Right cardiac atrium (tissue), 5 donors: ENCODE data around the gene BLOC1S3. TPM values are rescaled to one million over a fixed set of nuclear protein-coding genes. Genes with fewer than 3 reads are reported as not detected.
"Not testable (repeated sequence)": the region's sequence is repeated elsewhere in the genome, so short reads cannot be mapped to it uniquely, and the experiment has no call there.

Source experiments
- ATAC-seq, 2 donors: fragments of 200-7000 bp; cut with Tn5 transposase; one replicate each; pipeline versions ENCODE4 v1.8.0 to v1.9.1; 2020; ENCODE audit warnings: moderate library complexity in 2 of 2, mild to moderate bottlenecking in 1 of 2
- DNase-seq, 3 donors: peaks; one replicate each; pipeline ENCODE4 v3.0.0-alpha.2; 2020
- H3K27ac ChIP-seq: one replicate; pipeline ENCODE4 v1.5.1; 2013; ENCODE audit warnings: mild to moderate bottlenecking, low read length, control low read depth, moderate library complexity
- H3K27me3 ChIP-seq: one replicate; pipeline ENCODE4 v1.6.1; 2013; ENCODE audit not compliant: control insufficient read depth, insufficient read depth
- H3K4me1 ChIP-seq: one replicate; pipeline ENCODE4 v1.6.1; 2013; ENCODE audit warnings: low read length; ENCODE audit not compliant: control insufficient read depth, insufficient read depth
- H3K4me3 ChIP-seq: one replicate; pipeline ENCODE4 v1.5.1; 2013; ENCODE audit warnings: low read length, control low read depth
- H3K9me3 ChIP-seq: one replicate; pipeline ENCODE4 v1.6.1; 2013; ENCODE audit warnings: low read length; ENCODE audit not compliant: control insufficient read depth
- WGBS: extraction: QIAGEN DNeasy Blood & Tissue Kit; methylation state at CpG from one replicate; pipeline ENCODE4 v1.1.7; 2013; 5-methylcytosine and 5-hydroxymethylcytosine counted together
- intact Hi-C, 4 donors: fragments of 100-400 bp; cut with DNase I; formaldehyde crosslinking; loops; one replicate each; pipeline versions ENCODE4 v1.11.0 to v1.14.0; 2022 to 2023
- polyA plus RNA-seq: library from polyadenylated mRNA; stranded (reverse); fragments of 200-250 nt; gene quantifications from one replicate; pipeline ENCODE4 v1.2.3, GENCODE V29; 2013
- total RNA-seq, 4 donors: library from RNA; stranded (reverse); fragmentation: NEBNext Ultra II Directional; extraction: Animal tissue kit (Norgen Biotek cat#: 25700); gene quantifications; one replicate each; pipeline ENCODE4 v1.2.1, GENCODE V29; 2021
- donor health status: healthy with polysubstance abuse.
- donor health status: DM: no; HTN: yes; CAD: no.
- donor health status: DM: no; HTN: no; CAD: no.
- donor health status: DM: no; HTN: yes; CAD: no; lungs with severe emphysema.
- donor health status: DM: yes; HTN: yes; CAD: no.

BLOC1S3 gene
- total and polyA plus RNA-seq, 5 donors, result 2.4 to 8.2 (median 5.9) TPM

DNA sequence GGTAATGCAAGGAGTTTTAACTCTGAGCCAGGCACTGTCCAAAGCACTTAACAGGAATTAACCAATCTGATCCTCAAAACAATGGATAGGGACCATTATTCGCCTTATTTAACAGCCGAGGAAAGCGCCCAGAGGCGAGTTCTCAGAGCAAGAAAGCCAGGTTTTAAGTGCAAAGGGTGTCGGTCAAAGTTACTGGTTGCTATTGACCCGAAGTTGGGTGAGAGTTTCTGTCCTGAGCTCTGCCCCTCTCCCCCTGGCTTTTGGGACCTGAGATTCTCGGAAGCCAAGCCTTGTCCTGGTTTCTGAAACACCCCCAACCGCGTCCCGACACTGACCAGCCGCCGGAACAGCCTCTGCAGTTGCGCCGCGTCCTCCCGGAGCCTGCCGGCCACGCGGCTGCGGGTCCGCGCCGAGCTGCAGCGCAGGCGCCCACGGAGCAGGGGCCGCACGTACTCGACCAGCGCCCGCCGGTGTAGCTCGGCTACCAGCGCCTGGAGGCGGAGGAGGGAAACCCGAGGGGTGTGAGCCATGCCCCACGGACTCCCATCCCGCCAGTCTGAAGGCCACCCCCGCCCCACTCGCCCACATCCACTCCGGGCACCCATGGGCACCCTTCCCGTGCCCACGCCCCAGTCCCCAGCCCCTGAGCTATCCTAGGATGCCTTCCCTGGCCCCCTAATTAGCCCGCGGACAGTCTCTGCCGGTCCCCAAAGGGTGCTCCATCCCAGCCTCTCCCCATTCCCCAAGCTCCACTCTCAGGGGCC is 38.8 kb downstream of the BLOC1S3 start:
- WGBS, result 35% methylated on average over 45 of the region's 46 CpGs
- Histone ChIP-seq H3K27me3 (no peaks in the 10 kb centered on the region), H3K4me1 (peaks cover 2% of the 10 kb centered on the region), H3K9me3 (no peaks in the 10 kb centered on the region), H3K4me3 (no peak overlapping the region), H3K27ac (no peak overlapping the region)
- intact Hi-C loops, result no loop called here
- peak; percentile 5 to 34 for ATAC-seq
- DNase-seq, result peak in 1 of 3 donors; percentile 50

DNA sequence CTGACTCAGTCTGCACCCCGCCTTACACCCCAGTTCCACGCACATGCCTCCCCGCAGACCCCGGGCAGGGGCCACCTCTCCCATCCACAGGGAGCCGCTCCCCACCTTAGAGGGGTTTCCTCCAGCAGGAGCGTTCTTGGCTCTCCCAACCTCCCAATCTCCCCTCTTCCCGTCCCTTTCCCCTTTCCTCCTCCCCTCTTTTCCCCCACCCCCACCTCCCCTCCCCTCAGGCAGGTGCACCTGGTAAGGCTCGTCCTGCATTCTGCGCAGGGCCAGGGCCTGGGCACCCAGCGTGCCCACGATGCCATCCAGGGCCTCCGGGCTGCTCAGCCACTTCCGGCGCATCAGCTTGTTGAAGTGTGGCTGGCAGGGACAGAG is 39.4 kb downstream of the BLOC1S3 start:
- peak in 1 of 2 donors; percentile 7 for ATAC-seq
- no peaks in the 10 kb centered on the region for H3K27me3 ChIP-seq
- peak in 1 of 3 donors; percentile 48 for DNase-seq
- peaks cover 2% of the 10 kb centered on the region for H3K4me1 ChIP-seq
- no peak overlapping the region for H3K27ac ChIP-seq
- 45% methylated on average over 14 of the region's 14 CpGs for WGBS
- no peak overlapping the region for H3K4me3 ChIP-seq
- no peaks in the 10 kb centered on the region for H3K9me3 ChIP-seq
- intact Hi-C loops, result no loop called here

DNA sequence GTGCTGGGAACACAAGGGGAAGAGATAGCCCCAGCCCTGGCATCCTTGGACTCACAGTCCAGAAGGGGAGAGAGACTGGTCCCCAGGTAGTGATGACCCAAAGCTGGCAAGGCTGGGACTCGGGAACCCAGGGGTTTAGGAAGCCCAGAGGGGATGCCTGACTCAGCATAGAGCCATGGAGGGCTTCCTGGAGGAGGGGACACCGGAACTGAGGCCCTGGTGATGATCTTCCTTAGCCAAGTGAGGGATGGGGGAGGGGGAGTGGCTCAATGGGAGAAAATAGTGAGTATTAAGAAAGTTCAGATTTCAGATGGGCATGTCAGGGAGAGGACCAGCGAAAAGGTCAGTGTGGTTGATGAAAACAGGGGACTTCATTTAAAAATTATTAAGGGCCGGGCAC is 39.8 kb downstream of the BLOC1S3 start:
- 66% methylated on average over 4 of the region's 4 CpGs for WGBS
- ATAC-seq (no peak), DNase-seq (no peak)
- no peaks in the 10 kb centered on the region for H3K27me3 ChIP-seq
- H3K4me3 ChIP-seq, result no peak overlapping the region
- H3K9me3 ChIP-seq, result no peaks in the 10 kb centered on the region
- peaks cover 2% of the 10 kb centered on the region for H3K4me1 ChIP-seq
- no peak overlapping the region for H3K27ac ChIP-seq
- intact Hi-C loops, result no loop called here

DNA sequence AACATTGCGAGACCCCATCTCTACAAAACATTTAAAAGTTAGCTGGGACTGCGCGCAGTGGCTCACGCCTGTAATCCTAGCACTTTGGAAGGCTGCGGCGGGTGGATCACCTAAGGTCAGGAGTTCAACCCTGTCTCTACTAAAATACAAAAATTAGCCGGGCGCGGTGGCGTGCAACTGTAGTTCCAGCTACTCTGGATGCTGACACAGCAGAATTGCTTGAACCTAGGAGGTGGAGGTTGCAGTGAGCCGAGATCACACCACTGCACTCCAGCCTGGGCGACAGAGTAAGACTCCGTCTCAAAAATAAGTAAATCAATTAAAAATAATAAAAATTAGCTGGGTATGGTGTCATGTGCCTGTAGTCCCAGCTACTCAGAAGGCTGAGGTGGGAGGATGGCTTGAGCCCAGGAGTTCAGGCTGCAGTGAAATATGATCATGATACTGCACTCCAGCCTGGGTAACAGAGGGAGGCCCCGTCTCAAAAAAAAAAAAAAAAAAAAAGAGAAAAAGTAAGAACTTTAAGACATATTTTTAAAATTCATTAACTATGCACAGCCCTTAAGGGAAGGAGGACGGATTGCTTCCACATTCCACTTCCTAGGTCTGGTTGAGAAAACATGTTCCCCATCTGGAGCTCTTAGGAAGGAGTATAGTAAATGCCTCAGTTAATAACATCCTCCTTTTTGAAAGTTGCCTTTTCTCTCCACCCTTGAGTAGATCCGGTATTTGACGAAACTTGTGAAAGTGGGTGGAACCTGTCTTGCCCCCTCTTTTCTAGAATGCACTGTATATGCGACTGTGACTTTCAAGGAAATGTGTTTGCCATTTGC is 40.5 kb downstream of the BLOC1S3 start:
- no peak overlapping the region for H3K27ac ChIP-seq
- peaks cover 2% of the 10 kb centered on the region for H3K4me1 ChIP-seq
- H3K4me3 ChIP-seq, result no peak overlapping the region
- WGBS, result 82% methylated on average over 18 of the region's 18 CpGs
- no peaks in the 10 kb centered on the region for H3K27me3 ChIP-seq
- H3K9me3 ChIP-seq, result no peaks in the 10 kb centered on the region
- intact Hi-C loops, result no loop called here
- ATAC-seq (no peak), DNase-seq (peak in 1 of 3 donors; percentile 30)

DNA sequence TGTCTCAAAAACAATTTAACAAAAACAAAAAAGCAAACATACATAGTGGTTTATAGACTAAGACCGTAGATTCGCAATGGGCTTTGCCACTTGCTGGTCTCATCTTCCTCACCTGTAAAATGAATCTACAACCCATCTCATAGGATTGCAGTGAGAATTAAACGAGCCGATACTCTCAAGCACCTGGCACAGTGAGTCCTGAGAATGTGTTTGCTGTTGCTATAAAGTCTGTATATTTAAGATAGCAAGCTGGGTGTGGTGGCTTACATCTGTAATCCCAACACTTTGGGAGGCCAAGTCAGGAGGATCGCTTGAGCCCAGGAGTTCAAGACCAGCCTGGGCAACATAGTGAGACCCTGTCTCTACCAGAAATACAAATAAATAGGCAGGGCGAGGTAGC is 44.1 kb downstream of the BLOC1S3 start:
- H3K9me3 ChIP-seq, result no peaks in the 10 kb centered on the region
- H3K27ac ChIP-seq, result no peak overlapping the region
- intact Hi-C loops, result no loop called here
- no peak overlapping the region for H3K4me3 ChIP-seq
- no peaks in the 10 kb centered on the region for H3K4me1 ChIP-seq
- DNase-seq (peak in 1 of 3 donors; percentile 1), ATAC-seq (no peak)
- no peaks in the 10 kb centered on the region for H3K27me3 ChIP-seq
- WGBS, result 95% methylated on average over 6 of the region's 6 CpGs

DNA sequence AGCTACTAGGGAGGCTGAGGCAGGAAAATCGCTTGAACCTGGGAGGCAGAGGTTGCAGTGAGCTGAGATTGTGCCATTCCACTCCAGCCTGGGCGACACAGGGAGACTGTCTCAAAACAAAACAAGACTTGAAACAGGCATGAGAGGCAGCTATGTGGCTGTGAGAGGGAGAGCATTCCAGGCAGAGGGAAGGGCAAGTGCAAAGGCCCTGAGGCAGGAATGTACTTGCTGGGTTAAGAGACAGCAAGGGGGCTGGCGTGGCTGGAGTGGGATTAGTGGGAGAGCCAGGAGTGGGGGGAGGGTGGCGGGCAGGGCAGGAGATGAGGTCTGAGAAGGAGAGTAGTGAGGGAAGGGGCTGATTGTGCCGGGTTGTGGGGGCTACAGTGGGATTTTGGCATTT is 45.3 kb downstream of the BLOC1S3 start:
- DNase-seq (peak in 1 of 3 donors; percentile 7), ATAC-seq (no peak)
- Histone ChIP-seq H3K9me3 (no peaks in the 10 kb centered on the region), H3K27me3 (no peaks in the 10 kb centered on the region), H3K4me3 (no peak overlapping the region), H3K27ac (no peak overlapping the region), H3K4me1 (no peaks in the 10 kb centered on the region)
- 96% methylated on average over 5 of the region's 5 CpGs for WGBS
- intact Hi-C loops, result no loop called here

DNA sequence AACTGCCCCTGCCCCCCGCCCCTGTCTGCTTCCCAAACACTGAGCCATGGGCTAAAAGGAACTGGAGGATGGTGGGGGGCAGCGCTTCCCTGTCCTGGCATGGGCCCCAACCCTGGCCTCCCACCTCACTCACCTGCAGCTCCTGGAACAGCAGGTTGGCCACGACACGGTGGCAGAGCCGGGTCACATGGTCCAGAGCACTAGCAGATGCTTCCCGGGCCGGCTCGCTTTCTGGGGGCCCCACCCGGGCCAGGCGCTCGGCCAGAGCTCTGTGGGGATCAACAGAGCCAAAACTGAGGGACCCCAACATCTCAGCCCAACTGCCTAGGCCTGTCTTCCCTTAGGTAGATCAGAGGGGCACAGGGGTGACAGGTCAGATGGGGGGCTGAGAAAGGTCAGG is 46.1 kb downstream of the BLOC1S3 start:
- peak in 1 of 3 donors; percentile 36 for DNase-seq
- H3K27ac ChIP-seq, result no peak overlapping the region
- intact Hi-C loops, result no loop called here
- H3K4me3 ChIP-seq, result no peak overlapping the region
- WGBS, result 65% methylated on average over 11 of the region's 11 CpGs
- H3K4me1 ChIP-seq, result no peaks in the 10 kb centered on the region
- no peaks in the 10 kb centered on the region for H3K27me3 ChIP-seq
- peak in 1 of 2 donors; percentile 23 for ATAC-seq
- no peaks in the 10 kb centered on the region for H3K9me3 ChIP-seq

DNA sequence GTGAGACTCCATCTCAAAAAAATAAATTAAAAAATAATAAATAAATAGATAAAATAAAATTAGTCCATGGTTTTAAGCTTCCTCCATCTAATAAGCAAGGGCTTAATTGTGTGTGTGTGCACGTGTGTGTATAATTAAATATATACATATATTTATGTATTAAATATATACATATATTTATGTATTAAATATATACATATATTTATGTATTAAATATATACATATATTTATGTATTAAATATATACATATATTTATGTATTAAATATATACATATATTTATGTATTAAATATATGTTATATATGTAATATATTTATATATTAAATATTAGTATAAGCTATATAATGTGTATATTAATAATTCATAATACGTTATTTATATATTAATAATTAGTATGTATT is 50.5 kb downstream of the BLOC1S3 start:
- ATAC-seq, H3K9me3 ChIP-seq, DNase-seq, H3K27me3 ChIP-seq, intact Hi-C loops, H3K4me3 ChIP-seq, H3K27ac ChIP-seq, H3K4me1 ChIP-seq: not testable (repeated sequence)
- 94% methylated on average over 2 of the region's 2 CpGs for WGBS

Other genes with a start within 250 kb of the BLOC1S3 start
- gene APOC4, start 236.5 kb upstream of the BLOC1S3 start, total RNA-seq, result not detected
- gene APOC4, start 236.5 kb upstream of the BLOC1S3 start, polyA plus RNA-seq, result not detected
- not detected for gene APOC2, start 232.7 kb upstream of the BLOC1S3 start, total RNA-seq
- 0.68 TPM for gene APOC2, start 232.7 kb upstream of the BLOC1S3 start, polyA plus RNA-seq
- gene CLPTM1, start 223.4 kb upstream of the BLOC1S3 start, total RNA-seq, result 100 to 1,000 TPM in 2 of 4 donors, 10 to 100 TPM in 2; 81.4 to 106 (median 93.0) TPM
- gene CLPTM1, start 223.4 kb upstream of the BLOC1S3 start, polyA plus RNA-seq, result 85.7 TPM
- 1 to 10 TPM; 2.3 to 6.5 (median 3.3) TPM for gene RELB, start 177.3 kb upstream of the BLOC1S3 start, total RNA-seq
- 2.4 TPM for gene RELB, start 177.3 kb upstream of the BLOC1S3 start, polyA plus RNA-seq
- 10 to 100 TPM; 34.3 to 36.7 (median 36.1) TPM for gene CLASRP, start 139.7 kb upstream of the BLOC1S3 start, total RNA-seq
- 36.8 TPM for gene CLASRP, start 139.7 kb upstream of the BLOC1S3 start, polyA plus RNA-seq
- under 1 TPM in 3 of 4 donors, not detected in 1; 0.25 to 0.35 (median 0.29) TPM for gene ZNF296, start 102.3 kb upstream of the BLOC1S3 start, total RNA-seq
- 0.25 TPM for gene ZNF296, start 102.3 kb upstream of the BLOC1S3 start, polyA plus RNA-seq
- 10 to 100 TPM; 10.9 to 15.0 (median 12.8) TPM for gene GEMIN7, start 99.5 kb upstream of the BLOC1S3 start, total RNA-seq
- 27.9 TPM for gene GEMIN7, start 99.5 kb upstream of the BLOC1S3 start, polyA plus RNA-seq
- gene PPP1R37, start 85.6 kb upstream of the BLOC1S3 start, total RNA-seq, result 10 to 100 TPM; 16.5 to 24.9 (median 18.9) TPM
- 23.4 TPM for gene PPP1R37, start 85.6 kb upstream of the BLOC1S3 start, polyA plus RNA-seq
- gene NKPD1, start 17.8 kb upstream of the BLOC1S3 start, total RNA-seq, result under 1 TPM in 1 of 4 donors, not detected in 3; 0.06 TPM
- 0.07 TPM for gene NKPD1, start 17.8 kb upstream of the BLOC1S3 start, polyA plus RNA-seq
- gene TRAPPC6A, start 547 bp upstream of the BLOC1S3 start, total RNA-seq, result 10 to 100 TPM; 15.2 to 19.4 (median 17.2) TPM
- gene TRAPPC6A, start 547 bp upstream of the BLOC1S3 start, polyA plus RNA-seq, result 26.5 TPM
- gene EXOC3L2, start 66.6 kb downstream of the BLOC1S3 start, total RNA-seq, result 1 to 10 TPM; 3.4 to 5.6 (median 4.5) TPM
- gene EXOC3L2, start 66.6 kb downstream of the BLOC1S3 start, polyA plus RNA-seq, result 2.7 TPM
- 10 to 100 TPM; 29.0 to 54.5 (median 40.4) TPM for gene MARK4, start 72.5 kb downstream of the BLOC1S3 start, total RNA-seq
- 21.0 TPM for gene MARK4, start 72.5 kb downstream of the BLOC1S3 start, polyA plus RNA-seq
- 1,000 to 10,000 TPM; 2,910 to 4,826 (median 3,330) TPM for gene CKM, start 144.1 kb downstream of the BLOC1S3 start, total RNA-seq
- gene CKM, start 144.1 kb downstream of the BLOC1S3 start, polyA plus RNA-seq, result 5,160 TPM
- not detected for gene KLC3, start 162.0 kb downstream of the BLOC1S3 start, total RNA-seq
- gene KLC3, start 162.0 kb downstream of the BLOC1S3 start, polyA plus RNA-seq, result 0.18 TPM
- gene ERCC2, start 191.8 kb downstream of the BLOC1S3 start, total RNA-seq, result 10 to 100 TPM; 11.1 to 15.7 (median 12.2) TPM
- gene ERCC2, start 191.8 kb downstream of the BLOC1S3 start, polyA plus RNA-seq, result 9.6 TPM
- 100 to 1,000 TPM; 131 to 161 (median 150) TPM for gene PPP1R13L, start 226.3 kb downstream of the BLOC1S3 start, total RNA-seq
- 100 TPM for gene PPP1R13L, start 226.3 kb downstream of the BLOC1S3 start, polyA plus RNA-seq
- 1 to 10 TPM; 4.0 to 6.3 (median 5.0) TPM for gene POLR1G, start 227.9 kb downstream of the BLOC1S3 start, total RNA-seq
- gene POLR1G, start 227.9 kb downstream of the BLOC1S3 start, polyA plus RNA-seq, result 4.0 TPM
- gene ERCC1, start 245.1 kb downstream of the BLOC1S3 start, total RNA-seq, result 100 to 1,000 TPM; 133 to 143 (median 139) TPM
- 139 TPM for gene ERCC1, start 245.1 kb downstream of the BLOC1S3 start, polyA plus RNA-seq